AG09319 (cell line): ENCODE data around the gene DEGS1.

Experiments
- DNase-seq: peaks from one replicate; pipeline ENCODE4 v3.0.0-alpha.2; 2010; ENCODE audit warnings: low read depth; ENCODE audit errors: extremely low read depth
- TF ChIP-seq, protein P1 (sequence below): IDR thresholded peaks from 2 replicates; pipeline ENCODE4 v1.5.1; 2011; ENCODE audit warnings: low read depth, mild to moderate bottlenecking, inconsistent platforms, low read length, moderate library complexity

DEGS1 gene

GRCh38 chr1:224180783-224181452, 2.1 kb upstream of the DEGS1 start:
- TF ChIP-seq, protein P1, sequence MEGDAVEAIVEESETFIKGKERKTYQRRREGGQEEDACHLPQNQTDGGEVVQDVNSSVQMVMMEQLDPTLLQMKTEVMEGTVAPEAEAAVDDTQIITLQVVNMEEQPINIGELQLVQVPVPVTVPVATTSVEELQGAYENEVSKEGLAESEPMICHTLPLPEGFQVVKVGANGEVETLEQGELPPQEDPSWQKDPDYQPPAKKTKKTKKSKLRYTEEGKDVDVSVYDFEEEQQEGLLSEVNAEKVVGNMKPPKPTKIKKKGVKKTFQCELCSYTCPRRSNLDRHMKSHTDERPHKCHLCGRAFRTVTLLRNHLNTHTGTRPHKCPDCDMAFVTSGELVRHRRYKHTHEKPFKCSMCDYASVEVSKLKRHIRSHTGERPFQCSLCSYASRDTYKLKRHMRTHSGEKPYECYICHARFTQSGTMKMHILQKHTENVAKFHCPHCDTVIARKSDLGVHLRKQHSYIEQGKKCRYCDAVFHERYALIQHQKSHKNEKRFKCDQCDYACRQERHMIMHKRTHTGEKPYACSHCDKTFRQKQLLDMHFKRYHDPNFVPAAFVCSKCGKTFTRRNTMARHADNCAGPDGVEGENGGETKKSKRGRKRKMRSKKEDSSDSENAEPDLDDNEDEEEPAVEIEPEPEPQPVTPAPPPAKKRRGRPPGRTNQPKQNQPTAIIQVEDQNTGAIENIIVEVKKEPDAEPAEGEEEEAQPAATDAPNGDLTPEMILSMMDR = no peak
- DNase-seq = no peak

DNA sequence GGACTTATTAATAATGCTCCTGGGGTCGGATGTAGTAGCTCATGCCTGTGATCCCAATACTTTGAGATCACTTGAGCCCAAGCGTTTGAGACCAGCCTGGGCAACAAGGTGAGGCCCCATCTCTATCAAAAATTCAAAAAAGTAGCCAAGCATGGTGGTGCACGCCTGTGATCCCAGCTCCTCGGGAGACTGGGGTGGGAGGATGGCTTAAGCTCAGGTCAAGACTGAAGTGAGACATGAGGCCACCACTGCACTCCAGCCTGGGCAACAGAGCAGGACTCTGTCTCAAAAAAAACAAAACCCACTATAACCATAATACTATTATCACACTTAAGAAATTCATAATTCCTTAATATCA, 1.6 kb upstream of the DEGS1 start:
- no peak for DNase-seq
- TF ChIP-seq, protein P1 = no peak

DNA sequence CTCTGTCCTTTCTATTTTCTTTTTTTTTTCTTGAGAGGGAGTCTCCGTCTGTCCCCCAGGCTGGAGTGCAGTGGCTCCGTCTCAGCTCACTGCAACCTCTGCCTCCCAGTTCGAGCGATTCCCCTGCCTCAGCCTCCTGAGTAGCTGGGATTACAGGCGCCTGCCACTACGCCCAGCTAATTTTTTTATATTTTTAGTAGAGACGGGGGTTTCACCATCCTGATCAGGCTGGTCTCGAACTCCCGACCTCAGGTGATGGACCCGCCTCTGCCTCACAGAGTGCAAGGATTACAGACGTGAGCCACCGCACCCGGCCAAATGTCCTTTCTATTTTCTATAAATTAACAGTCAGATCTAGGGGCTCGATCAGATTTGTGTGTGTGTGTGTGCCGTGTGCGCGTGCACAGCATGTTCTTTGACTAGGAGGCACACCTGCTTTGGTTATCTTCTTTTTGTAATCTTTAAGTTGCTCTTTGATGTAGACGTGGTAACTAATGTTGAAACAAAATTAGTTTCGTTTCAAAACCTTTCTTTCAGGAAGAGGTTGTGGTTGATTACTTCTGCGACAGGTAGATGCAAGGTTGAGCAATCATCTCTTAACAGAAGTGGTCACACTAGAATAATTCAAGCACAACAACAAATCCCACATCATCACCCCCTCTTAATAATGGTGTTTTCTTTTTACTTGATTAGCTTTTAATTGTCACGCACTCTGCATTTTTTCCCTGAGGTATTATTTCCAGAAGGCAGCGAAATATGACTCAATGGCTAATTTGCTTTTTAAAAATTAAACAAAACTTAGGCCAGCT, 779 bp upstream of the DEGS1 start:
- DNase-seq = no peak
- TF ChIP-seq, protein P1 = no peak

DNA sequence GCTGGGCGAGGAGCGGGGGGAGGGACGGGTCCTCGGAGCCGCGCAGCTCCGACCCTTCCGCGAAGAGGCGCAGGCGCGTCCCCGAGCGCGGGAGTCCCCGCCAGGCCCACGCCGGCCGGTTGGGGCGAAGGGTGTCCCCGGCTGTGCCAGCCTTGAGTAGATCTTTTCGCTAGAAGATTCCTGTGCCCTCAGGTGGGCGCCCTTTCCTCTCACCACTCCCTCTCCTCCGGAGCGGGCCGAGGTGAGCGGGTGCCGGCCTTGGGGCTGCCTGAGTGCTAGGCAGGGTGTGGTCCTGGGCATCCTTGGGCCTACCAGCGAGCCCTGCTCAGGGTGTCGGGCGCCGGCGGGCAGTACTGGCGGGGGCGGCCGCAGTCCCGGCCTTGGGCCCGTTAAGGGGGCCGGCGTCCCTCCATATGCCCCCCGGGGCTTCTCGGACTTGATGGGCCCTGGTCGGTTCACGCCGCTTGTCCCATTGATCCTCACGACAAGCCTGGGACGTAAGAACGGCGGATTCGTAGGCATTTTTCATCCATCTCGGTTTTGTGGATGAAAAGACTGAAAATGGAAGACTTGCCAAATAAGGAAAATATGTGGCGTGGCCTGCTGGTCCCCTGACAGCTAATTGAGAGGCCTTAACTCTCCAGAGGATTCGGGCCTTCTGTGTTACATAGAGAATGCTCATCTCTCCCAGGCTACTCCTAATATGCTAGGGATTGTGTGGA, 712 bp downstream of the DEGS1 start:
- DNase-seq = no peak
- TF ChIP-seq, protein P1 = no peak

GRCh38 chr1:224185208-224185607, 2.2 kb downstream of the DEGS1 start:
- DNase-seq = no peak
- TF ChIP-seq, protein P1 = no peak

DNA sequence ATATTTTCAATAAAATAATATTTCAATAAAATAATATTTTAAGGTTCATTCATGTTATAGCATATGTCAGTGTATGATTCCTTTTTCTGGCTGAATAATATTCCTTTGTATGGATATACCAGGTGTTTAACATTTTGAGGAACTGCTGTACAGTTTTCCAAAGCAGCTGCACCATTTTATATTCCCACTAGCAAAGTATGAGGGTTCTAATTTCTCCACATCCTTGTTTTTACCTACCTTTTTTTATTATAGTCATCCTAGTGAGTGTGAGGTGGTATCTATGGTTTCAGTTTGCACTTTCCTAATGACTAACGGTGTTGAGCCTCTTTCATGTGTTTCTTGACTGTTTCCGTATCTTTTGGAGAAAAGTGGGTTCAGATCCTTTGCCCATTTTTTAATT, 5.2 kb downstream of the DEGS1 start:
- DNase-seq = no peak
- TF ChIP-seq, protein P1 = no peak

DNA sequence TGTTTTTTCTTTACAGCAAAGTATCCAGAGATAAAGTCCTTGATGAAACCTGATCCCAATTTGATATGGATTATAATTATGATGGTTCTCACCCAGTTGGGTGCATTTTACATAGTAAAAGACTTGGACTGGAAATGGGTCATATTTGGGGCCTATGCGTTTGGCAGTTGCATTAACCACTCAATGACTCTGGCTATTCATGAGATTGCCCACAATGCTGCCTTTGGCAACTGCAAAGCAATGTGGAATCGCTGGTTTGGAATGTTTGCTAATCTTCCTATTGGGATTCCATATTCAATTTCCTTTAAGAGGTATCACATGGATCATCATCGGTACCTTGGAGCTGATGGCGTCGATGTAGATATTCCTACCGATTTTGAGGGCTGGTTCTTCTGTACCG, 6.5 kb downstream of the DEGS1 start:
- TF ChIP-seq, protein P1 = no peak
- no peak for DNase-seq
